Caki2 (cell line): ENCODE results near the gene YIPF4. TPM values are rescaled to one million over a fixed set of nuclear protein-coding genes. Genes with fewer than 3 reads are reported as not detected.
"Not testable (repeated sequence)": the region's sequence is repeated elsewhere in the genome, so short reads cannot be mapped to it uniquely, and the experiment has no call there.

ENCODE experiments used
- DNase-seq: peaks from one replicate; pipeline ENCODE4 v3.0.0-alpha.2; 2015; ENCODE audit warnings: low read depth
- in situ Hi-C: cut with HindIII; loops from 2 replicates; pipeline ENCODE4 v1.10.0; 2016; ENCODE audit warnings: low sequenced_read_pairs, low pct_unique_long_range_greater_than_20kb, mixed read lengths
- total RNA-seq: library from RNA; depleted of rRNA; stranded (reverse); fragments of >200 nt; shearing (Covaris generic); gene quantifications from 2 replicates; pipeline ENCODE4 v1.2.3, GENCODE V29; 2014; ENCODE audit warnings: low replicate concordance

YIPF4 gene
- total RNA-seq, 1 experiment from 2014 or later = 17.6 TPM

DNA sequence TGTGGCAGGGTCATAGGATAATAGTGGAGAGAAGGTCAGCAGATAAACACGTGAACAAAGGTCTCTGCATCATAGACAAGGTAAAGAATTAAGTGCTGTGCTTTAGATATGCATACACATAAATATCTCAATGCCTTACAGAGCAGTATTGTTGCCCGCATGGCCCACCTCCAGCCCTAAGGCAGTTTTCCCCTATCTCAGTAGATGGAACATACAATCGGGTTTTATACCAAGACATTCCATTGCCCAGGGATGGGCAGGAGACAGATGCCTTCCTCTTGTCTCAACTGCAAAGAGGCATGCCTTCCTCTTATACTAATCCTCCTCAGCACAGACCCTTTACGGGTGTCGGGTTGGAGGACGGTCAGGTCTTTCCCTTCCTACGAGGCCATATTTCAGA is 1.9 kb upstream of the YIPF4 start:
- DNase-seq = not testable (repeated sequence)

DNA sequence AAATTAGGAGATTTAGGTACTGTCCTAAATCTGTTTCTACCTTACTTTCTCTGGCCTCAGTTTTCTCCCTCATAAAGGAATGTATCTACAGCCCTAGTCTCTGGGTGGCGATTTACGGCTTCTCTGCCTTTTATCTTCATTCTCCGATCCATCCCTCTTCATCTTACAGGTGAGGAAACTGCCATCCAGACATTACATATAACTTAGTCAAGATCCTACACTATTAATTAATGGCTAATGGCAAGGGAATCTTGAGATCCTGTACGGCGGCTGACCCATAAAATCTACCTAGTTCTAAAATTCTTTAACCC is 386 bp upstream of the YIPF4 start:
- DNase-seq = no peak
- in situ Hi-C loops = no loop called here

More for the DNA sequence above, 1.9 kb upstream of the YIPF4 start:
- in situ Hi-C loops = not testable (repeated sequence)

GRCh38 chr2:32278478-32278853 is 762 bp downstream of the YIPF4 start:
- in situ Hi-C loops = no loop called here
- peak; percentile 22 for DNase-seq

DNA sequence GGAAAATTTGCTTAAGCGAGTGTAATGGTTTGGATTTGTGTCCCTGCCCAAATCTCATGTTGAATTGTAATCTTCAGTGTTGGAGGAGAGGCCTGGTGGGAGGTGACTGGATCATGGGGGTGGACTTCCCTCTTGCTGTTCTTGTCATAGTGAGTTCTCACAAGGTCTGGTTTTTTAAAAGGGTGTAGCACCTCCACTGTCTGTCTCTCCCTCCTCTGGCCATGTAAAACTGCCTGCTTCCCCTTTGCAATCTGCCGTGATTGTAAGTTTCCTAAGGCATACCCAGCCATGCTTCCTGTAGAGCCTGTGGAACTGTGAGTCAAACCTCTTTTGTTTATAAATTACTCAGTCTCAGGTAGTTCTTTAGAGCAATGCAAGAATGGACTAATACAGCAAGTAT is 6.6 kb downstream of the YIPF4 start:
- DNase-seq = no peak

GRCh38 chr2:32289165-32289999 is 11.7 kb downstream of the YIPF4 start:
- DNase-seq = no peak
- in situ Hi-C loops = no loop called here

More for the DNA sequence above, 6.6 kb downstream of the YIPF4 start:
- in situ Hi-C loops = no loop called here

- no peak for DNase-seq
- in situ Hi-C loops = no loop called here
These were observed 12.3 kb downstream of the YIPF4 start for GRCh38 chr2:32290000-32290339.

DNA sequence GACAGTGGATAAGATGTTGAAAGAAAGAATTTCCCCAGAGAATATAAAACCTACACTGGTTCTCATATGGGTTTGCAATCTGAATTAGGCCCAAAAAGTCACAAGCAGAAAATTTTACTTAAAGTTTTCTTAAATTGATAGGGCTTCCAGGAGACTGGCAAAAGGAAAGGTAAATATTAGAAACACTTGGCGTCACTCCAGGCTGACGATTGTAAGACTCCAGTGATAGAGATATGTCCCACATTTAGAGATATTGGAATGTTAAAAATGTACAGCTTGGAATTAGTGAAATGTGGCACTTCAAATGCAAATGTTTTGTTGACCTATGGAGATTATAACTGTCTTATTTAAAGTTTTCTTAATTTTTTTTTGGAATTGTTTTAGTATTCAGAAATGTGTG is 14.0 kb downstream of the YIPF4 start:
- in situ Hi-C loops = no loop called here
- DNase-seq = no peak

DNA sequence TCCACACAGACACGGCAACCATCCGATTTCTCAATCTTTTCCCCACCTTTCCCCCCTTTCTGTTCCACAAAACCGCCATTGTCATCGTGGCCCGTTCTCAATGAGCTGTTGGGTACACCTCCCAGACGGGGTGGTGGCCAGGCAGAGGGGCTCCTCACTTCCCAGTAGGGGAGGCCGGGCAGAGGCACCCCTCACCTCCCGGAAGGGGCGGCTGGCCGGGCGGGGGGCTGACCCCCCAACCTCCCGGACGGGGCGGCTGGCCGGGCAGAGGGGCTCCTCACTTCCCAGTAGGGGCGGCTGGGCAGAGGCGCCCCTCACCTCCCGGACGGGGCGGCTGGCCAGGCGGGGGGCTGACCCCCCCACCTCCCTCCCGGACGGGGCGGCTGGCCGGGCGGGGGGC is 15.8 kb downstream of the YIPF4 start:
- in situ Hi-C loops = not testable (repeated sequence)

DNA sequence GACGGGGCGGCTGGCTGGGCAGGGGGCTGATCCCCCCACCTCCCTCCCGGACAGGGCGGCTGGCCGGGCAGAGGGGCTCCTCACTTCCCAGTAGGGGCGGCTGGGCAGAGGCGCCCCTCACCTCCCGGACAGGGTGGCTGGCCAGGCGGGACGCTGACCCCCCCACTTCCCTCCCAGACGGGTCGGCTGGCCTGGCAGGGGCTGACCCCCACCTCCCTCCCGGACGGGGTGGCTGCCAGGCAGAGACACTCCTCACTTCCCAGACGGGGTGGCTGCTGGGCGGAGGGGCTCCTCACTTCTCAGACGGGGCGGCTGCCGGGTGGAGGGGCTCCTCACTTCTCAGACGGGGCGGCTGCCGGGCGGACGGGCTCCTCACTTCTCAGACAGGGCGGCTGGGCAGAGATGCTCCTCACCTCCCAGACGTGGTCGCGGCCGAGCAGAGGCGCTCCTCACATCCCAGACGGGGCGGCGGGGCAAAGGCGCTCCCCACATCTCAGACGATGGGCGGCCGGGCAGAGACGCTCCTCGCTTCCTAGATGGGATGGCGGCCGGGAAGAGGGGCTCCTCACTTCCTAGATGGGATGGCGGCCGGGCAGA is 16.4 kb downstream of the YIPF4 start:
- in situ Hi-C loops, DNase-seq: not testable (repeated sequence)

More for the DNA sequence above, 15.8 kb downstream of the YIPF4 start:
- DNase-seq = not testable (repeated sequence)

GRCh38 chr2:32310577-32310976 is 32.9 kb downstream of the YIPF4 start:
- no peak for DNase-seq
- in situ Hi-C loops = no loop called here

- in situ Hi-C loops = no loop called here
- DNase-seq = no peak
These were observed 37.2 kb downstream of the YIPF4 start for GRCh38 chr2:32314886-32315285.

DNA sequence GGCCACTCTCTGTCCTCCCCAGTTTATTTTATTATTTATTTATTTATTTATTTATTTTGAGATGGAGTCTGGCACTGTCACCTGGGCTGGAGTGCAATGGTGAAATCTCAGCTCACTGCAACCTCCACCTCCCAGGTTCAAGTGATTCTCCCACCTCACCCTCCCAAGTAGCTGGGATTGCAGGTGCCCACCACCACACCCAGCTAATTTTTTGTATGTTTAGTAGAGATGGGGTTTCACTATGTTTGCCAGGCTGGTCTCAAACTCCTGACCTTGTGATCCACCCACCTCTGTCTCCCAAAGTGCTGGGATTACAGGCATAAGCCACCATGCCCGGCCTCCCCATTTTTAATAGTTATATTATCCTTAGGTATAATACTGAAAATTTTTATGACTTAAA is 51.0 kb downstream of the YIPF4 start:
- DNase-seq, in situ Hi-C loops: not testable (repeated sequence)

DNA sequence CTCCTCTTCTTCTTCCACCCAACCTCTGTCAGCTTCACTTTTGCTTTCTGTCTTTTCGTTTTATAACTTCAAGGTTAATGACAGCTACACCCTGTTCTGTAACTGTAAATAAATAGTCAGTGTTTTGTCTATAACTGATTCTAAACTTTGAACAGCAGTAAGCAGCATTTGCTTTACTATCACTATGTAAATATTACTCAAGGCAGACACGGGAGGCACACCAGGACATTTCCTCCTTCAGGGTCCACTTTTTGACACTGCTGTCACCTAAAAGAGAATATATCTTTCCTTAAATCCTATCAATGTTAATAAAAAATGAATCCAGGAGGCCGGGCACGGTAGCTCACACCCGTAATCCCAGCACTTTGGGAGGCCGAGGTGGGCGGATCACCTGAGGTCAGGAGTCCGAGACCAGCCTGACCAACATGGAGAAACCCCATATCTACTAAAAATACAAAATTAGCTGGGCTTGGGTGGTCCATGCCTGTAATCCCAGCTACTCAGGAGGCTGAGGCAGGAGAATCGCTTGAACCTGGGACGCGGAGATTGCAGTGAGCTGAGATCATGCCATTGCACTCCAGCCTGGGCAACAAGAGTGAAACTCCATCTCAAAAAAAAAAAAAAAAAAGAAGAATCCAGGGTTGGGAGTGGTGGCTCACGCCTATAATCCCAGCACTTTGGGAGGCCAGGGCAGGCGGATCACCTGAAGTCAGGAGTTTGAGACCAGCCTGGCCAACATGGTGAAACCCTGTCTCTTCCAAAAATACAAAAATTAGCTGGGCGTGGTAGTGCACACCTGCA is 51.7 kb downstream of the YIPF4 start:
- DNase-seq, in situ Hi-C loops: not testable (repeated sequence)

DNA sequence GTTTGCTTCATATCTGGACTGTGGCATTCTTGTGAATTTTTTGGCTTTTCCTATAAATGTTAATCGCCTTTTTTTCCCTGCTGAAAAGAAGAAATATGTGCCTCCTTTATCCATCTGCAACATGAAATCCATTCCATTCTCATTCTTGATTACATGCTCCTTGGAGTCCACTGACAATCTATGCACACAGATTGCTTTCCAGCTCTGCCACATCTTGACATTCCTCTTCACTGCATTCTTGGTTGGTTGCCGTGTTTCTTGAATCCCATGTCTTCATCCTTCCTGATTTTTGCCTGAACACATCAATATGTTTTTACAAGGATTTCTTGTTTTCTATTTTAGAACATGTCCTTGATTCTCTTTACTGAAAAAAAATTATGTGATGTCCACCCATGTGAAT is 52.4 kb downstream of the YIPF4 start:
- no peak for DNase-seq
- in situ Hi-C loops = no loop called here

GRCh38 chr2:32342801-32343200 is 65.1 kb downstream of the YIPF4 start:
- in situ Hi-C loops = no loop called here
- no peak for DNase-seq

GRCh38 chr2:32350797-32351196 is 73.1 kb downstream of the YIPF4 start:
- in situ Hi-C loops, DNase-seq: not testable (repeated sequence)

- in situ Hi-C loops = no loop called here
- DNase-seq = no peak
These were observed 78.4 kb downstream of the YIPF4 start for GRCh38 chr2:32355976-32356680.

GRCh38 chr2:32356681-32357317 is 79.1 kb downstream of the YIPF4 start, which contains the start of gene BIRC6:
TSS of gene BIRC6 (plus strand) at chr2:32357023. CDS start at chr2:32357162, 139 bp downstream.
- in situ Hi-C loops = no loop called here

More at GRCh38 chr2:32356681-32357317, 79.1 kb downstream of the YIPF4 start, which contains the start of gene BIRC6:
- peak; percentile 98 for DNase-seq
